NCI-H1694 treated with DMSO at 0.1 percent for 48 hours (cell line): ENCODE measurements around the gene AJUBA.
"Not testable (repeated sequence)": the region's sequence is repeated elsewhere in the genome, so short reads cannot be mapped to it uniquely, and the experiment has no call there.

Source experiments
- DNase-seq: peaks from one replicate; lab custom pipeline; 2025; lab: John Stamatoyannopoulos, UW

The AJUBA gene

GRCh38 chr14:23006188-23006534 lies 23.8 kb upstream of the AJUBA start:
- DNase-seq = no peak

DNA sequence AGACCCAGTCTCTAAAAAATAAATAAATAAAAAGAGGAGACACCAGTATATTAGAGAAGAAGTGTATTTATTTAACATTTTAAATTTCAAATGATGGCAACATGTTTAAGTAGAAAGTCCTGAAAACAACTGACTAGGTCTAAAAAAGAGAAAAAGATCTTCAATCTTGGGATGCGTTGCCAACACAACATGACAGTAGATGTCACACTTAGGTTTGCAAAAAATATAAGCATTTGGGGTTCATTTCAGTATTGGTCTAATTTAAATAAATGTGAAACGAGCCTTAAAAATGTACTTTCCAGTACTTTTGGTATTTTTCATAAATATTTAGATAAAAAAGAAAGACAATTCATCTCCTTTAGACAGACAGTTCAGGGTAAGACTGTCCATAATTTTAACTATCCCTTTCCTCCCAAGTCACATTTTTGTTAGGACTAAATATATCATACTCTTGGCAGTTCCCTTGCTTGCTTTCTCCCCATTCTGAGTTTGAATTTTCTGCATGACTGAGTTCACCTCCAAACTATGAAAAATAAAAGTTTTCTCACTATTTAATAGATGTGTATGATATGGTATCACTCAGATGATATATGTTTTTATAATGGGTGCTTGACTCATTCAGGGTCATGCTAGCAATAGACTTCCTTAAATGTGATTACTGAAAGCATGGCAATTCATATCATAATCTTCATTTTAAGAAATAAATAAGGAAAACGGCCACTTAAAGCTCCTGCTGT lies 23.3 kb upstream of the AJUBA start:
- DNase-seq = no peak

GRCh38 chr14:23004274-23004673 lies 21.9 kb upstream of the AJUBA start:
- DNase-seq = not testable (repeated sequence)

DNA sequence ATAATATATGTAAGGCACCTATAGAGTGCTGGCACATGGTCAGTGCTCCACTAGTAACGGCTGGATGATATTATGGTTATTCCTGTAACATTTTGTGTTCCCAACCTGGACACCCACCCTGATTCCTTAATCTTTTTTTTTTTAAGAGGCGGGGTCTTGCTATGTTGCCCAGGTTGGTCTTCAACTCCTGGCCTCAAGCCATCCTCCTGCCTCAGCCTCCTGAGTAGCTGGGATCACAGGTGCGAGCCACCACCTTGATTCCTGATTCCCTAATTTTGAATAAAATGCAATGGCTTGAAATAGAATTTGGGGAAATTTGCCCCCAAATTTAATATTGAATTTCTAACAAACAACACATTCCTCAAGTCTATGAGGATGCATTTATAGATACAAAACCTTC lies 20.2 kb upstream of the AJUBA start:
- no peak for DNase-seq

- no peak for DNase-seq
Measured at GRCh38 chr14:23000860-23001259, 18.5 kb upstream of the AJUBA start.

GRCh38 chr14:22998329-22999012 lies 16.1 kb upstream of the AJUBA start:
- DNase-seq = no peak

- DNase-seq = peak; percentile 87
Measured at GRCh38 chr14:22997676-22998323, 15.4 kb upstream of the AJUBA start.

DNA sequence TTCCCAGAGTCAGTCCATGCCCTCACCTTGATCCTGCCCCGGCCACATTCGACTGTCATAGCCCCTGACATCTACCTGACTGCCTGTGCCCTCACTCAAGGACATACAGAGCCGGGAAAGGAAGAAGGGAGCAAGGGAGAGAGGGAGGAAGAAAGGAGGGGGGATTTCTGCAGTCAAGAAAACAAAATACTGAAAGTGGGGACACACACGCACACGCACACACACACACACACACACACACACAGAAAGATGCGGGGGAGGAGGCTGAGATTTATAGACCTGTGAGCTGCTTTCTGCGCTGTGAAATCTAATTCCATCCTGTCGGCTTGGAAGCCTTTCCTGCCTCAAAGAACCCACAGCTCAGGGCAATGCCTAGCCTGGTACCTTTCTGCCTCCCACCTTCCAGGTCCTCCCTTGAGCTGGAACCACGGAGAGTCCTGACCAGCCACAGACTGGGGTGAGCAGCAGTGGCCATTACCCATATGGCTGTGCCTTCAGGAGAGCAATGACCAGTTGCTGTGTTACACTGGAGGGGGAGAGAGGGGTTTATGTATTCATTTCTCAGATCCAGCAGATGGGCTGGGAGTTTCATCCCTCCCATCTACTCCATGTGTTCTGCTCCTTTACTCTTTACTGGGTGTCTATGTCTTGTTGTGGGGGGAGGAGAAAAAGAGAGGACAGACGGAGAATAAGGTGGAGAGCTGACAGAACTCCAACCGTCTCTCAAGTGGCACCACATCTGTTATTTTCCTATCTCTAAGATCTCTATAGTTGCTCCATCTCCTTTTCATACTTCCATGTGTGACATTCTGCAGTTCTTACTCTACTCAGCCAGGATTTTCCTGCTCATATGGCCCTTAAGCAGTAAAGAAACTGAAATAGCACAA lies 14.7 kb upstream of the AJUBA start:
- DNase-seq = peak; percentile 79

- no peak for DNase-seq
Measured at GRCh38 chr14:22995889-22996625, 13.7 kb upstream of the AJUBA start.

DNA sequence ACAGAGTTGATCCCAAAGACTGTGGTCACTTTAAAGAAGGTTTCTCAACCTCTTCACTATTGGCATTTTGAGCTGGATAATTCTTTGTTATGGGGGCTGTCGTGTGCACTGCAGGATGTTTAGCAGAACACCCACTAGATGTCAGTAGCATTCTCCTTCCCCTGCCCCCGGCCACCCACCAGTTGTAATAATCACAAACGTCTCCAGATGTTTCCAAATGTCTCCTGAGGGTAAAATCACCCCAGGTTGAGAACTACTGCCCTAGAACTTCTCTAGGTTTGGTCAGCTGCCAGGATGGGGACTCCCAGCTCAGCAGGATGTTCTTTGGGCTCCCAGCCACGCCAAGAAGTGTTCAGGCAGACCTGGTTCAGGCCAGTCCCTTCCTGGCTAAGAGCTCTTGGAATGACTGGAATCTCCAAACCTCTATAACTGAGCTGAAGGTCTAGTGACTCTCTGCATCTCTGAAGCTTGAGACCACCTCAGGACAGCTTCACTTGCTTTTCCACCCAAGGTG lies 12.5 kb upstream of the AJUBA start:
- peak; percentile 75 for DNase-seq

DNA sequence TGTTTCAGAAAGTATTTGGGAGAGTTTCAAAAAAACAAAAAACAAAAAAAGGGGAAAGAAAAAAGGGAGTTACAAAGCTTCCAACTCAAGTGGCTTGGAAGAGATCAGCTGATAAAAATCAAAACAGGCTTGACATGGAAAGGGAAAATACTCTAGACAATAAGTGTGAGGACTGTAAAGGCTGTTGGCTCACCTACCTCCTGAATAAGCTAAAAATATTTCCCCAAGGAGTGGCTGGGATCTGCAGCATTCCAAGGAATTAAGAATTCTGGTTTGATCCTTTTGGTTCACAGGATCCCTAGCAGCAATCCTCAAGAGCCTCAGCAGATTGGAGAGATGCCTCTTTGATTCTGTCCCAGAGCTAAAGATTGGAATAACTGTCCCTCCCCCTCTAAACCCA lies 11.2 kb upstream of the AJUBA start:
- DNase-seq = no peak

GRCh38 chr14:22991852-22992251 lies 9.5 kb upstream of the AJUBA start:
- no peak for DNase-seq

- DNase-seq = no peak
Measured at GRCh38 chr14:22987291-22987690, 4.9 kb upstream of the AJUBA start.

GRCh38 chr14:22986508-22987054 lies 4.2 kb upstream of the AJUBA start:
- peak; percentile 84 for DNase-seq

GRCh38 chr14:22985894-22986507 lies 3.6 kb upstream of the AJUBA start:
- no peak for DNase-seq

GRCh38 chr14:22984959-22985658 lies 2.8 kb upstream of the AJUBA start:
- no peak for DNase-seq

- no peak for DNase-seq
Measured at GRCh38 chr14:22981876-22982476, 375 bp downstream of the AJUBA start.

- no peak for DNase-seq
Measured at GRCh38 chr14:22981090-22981875, 1.1 kb downstream of the AJUBA start.

GRCh38 chr14:22980672-22981089 lies 1.7 kb downstream of the AJUBA start:
- DNase-seq = no peak
